HepG2 (cell line): Measurements from ENCODE around the gene SSBP4. TPM values are rescaled to one million over a fixed set of nuclear protein-coding genes. Genes with fewer than 3 reads are reported as not detected.

ENCODE experiments used
- ATRX ChIP-seq: sonication (generic); formaldehyde crosslinking; IDR thresholded peaks from 2 replicates; pipeline ENCODE4 v1.4.0; 2020; ENCODE audit warnings: missing genetic modification reagents, borderline replicate concordance
- BHLHE40 ChIP-seq: IDR thresholded peaks from 2 replicates; pipeline ENCODE4 v1.6.1; 2011; ENCODE audit warnings: low read length, improper control_type of control experiment
- HIVEP1 ChIP-seq: sonication (generic); formaldehyde crosslinking; IDR thresholded peaks from 2 replicates; pipeline ENCODE4 v1.4.0; 2020; ENCODE audit warnings: mild to moderate bottlenecking, missing genetic modification reagents
- PAF1 ChIP-seq: IDR thresholded peaks from 2 replicates; pipeline ENCODE4 v1.6.1; 2016; ENCODE audit warnings: missing genetic modification reagents, missing compliant biosample characterization
- PCBP2 ChIP-seq: fragments of 200-400 bp; formaldehyde crosslinking; optimal IDR thresholded peaks from 2 replicates; pipeline ENCODE3; 2018; ENCODE audit warnings: low read length, low read depth; ENCODE audit not compliant: poor library complexity, severe bottlenecking
- PHF21A ChIP-seq: sonication (generic); formaldehyde crosslinking; IDR thresholded peaks from 2 replicates; pipeline ENCODE4 v1.5.0; 2020; ENCODE audit warnings: mild to moderate bottlenecking, missing genetic modification reagents
- POLR2G ChIP-seq: fragments of 200-400 bp; formaldehyde crosslinking; IDR thresholded peaks from 2 replicates; pipeline ENCODE4 v1.6.1; 2018; ENCODE audit warnings: mild to moderate bottlenecking, low read depth, low read length, moderate library complexity
- SETDB1 ChIP-seq: sonication (generic); formaldehyde crosslinking; IDR thresholded peaks from 2 replicates; pipeline ENCODE4 v1.5.1; 2020; ENCODE audit warnings: missing genetic modification reagents, mild to moderate bottlenecking, borderline replicate concordance
- SUZ12 ChIP-seq: fragments of 150-350 bp; IDR thresholded peaks from 2 replicates; pipeline ENCODE4 v1.6.1; 2014; ENCODE audit warnings: low read depth, low read length
- TBX3 ChIP-seq: fragments of 450-650 bp; IDR thresholded peaks from 2 replicates; pipeline ENCODE4 v1.6.1; 2017; ENCODE audit warnings: antibody characterized with exemption, mild to moderate bottlenecking, inconsistent platforms, borderline replicate concordance
- TP53 ChIP-seq: sonication (generic); formaldehyde crosslinking; conservative IDR thresholded peaks from 2 replicates; pipeline ENCODE4 v1.4.0; 2020; ENCODE audit warnings: missing genetic modification reagents
- TRIM24 ChIP-seq: sonication (generic); formaldehyde crosslinking; IDR thresholded peaks from 2 replicates; pipeline ENCODE4 v1.8.0; 2022; ENCODE audit warnings: mild to moderate bottlenecking, missing genetic modification reagents
- ZKSCAN8 ChIP-seq: IDR thresholded peaks from 2 replicates; pipeline ENCODE4 v1.6.1; 2016; ENCODE audit warnings: borderline replicate concordance, missing genetic modification reagents, missing compliant biosample characterization
- ZNF546 ChIP-seq: sonication (generic); formaldehyde crosslinking; conservative IDR thresholded peaks from 2 replicates; pipeline ENCODE4 v1.8.1; 2023; ENCODE audit warnings: mild to moderate bottlenecking, missing genetic modification reagents
- ZNF614 ChIP-seq: IDR thresholded peaks from 2 replicates; pipeline ENCODE4 v1.6.1; 2018; ENCODE audit warnings: missing biosample characterization, missing genetic modification reagents, inconsistent platforms, borderline replicate concordance
- ZNF75D ChIP-seq: sonication (generic); formaldehyde crosslinking; IDR thresholded peaks from 2 replicates; pipeline ENCODE4 v1.8.1; 2023; ENCODE audit warnings: missing genetic modification reagents, mild to moderate bottlenecking, borderline replicate concordance
- ZSCAN20 ChIP-seq: sonication (generic); formaldehyde crosslinking; IDR thresholded peaks from 2 replicates; pipeline ENCODE4 v1.4.0; 2020; ENCODE audit warnings: missing genetic modification reagents, mild to moderate bottlenecking, borderline replicate concordance
- polyA plus RNA-seq, 8 experiments: library from polyadenylated mRNA; depleted of rRNA in 3 of 8; stranded (reverse) in 7 of 8; unstranded in 1 of 8; fragments of >200 nt; fragmentation: Illumina TruSeq in 4 of 8; extraction: Trizol in 4 of 8; gene quantifications; 2 replicates each; pipeline versions ENCODE4 v1.2.1 to v1.2.3, GENCODE V29; 2011 to 2016; ENCODE audit warnings: low read depth in 4 of 8, missing spikeins in 1 of 8, mixed read lengths in 1 of 8; ENCODE audit not compliant: insufficient read depth in 1 of 8
- total RNA-seq, 5 experiments: library from RNA; depleted of rRNA; stranded (reverse); fragments of >200 nt; fragmentation: Illumina TruSeq; extraction: Trizol; gene quantifications; 2 replicates each; pipeline ENCODE4 v1.2.3, GENCODE V29; 2016; ENCODE audit warnings: low read depth in 1 of 5
- TF ChIP-seq, protein P1 (sequence below): sonication (generic); IDR thresholded peaks from 2 replicates; pipeline ENCODE4 v1.6.1; 2016; ENCODE audit warnings: low read depth, borderline replicate concordance
- TF ChIP-seq, protein P2 (sequence below): sonication (generic); formaldehyde crosslinking; IDR thresholded peaks from 2 replicates; pipeline ENCODE4 v1.4.0; 2020; ENCODE audit warnings: mild to moderate bottlenecking, missing genetic modification reagents
- TF ChIP-seq, protein P3 (sequence below): sonication (generic); formaldehyde crosslinking; IDR thresholded peaks from 2 replicates; pipeline ENCODE4 v1.4.0; 2020; ENCODE audit warnings: mild to moderate bottlenecking, missing genetic modification reagents
- TF ChIP-seq, protein P4 (sequence below): sonication (generic); formaldehyde crosslinking; IDR thresholded peaks from 2 replicates; pipeline ENCODE4 v1.8.0; 2022; ENCODE audit warnings: missing genetic modification reagents, mild to moderate bottlenecking, inconsistent platforms, borderline replicate concordance
- TF ChIP-seq, protein P5 (sequence below): sonication (generic); formaldehyde crosslinking; IDR thresholded peaks from 2 replicates; pipeline ENCODE4 v1.5.0; 2020; ENCODE audit warnings: missing genetic modification reagents
- TF ChIP-seq, protein P6 (sequence below): IDR thresholded peaks from 2 replicates; pipeline ENCODE4 v1.6.1; 2016; ENCODE audit warnings: missing genetic modification reagents, missing compliant biosample characterization

SSBP4 gene
- total and polyA plus RNA-seq, 2 of the 13 experiments (the other 11 are each of a cell fraction or from before 2014, with no cell fraction given), result 20.8 to 39.5 TPM

DNA sequence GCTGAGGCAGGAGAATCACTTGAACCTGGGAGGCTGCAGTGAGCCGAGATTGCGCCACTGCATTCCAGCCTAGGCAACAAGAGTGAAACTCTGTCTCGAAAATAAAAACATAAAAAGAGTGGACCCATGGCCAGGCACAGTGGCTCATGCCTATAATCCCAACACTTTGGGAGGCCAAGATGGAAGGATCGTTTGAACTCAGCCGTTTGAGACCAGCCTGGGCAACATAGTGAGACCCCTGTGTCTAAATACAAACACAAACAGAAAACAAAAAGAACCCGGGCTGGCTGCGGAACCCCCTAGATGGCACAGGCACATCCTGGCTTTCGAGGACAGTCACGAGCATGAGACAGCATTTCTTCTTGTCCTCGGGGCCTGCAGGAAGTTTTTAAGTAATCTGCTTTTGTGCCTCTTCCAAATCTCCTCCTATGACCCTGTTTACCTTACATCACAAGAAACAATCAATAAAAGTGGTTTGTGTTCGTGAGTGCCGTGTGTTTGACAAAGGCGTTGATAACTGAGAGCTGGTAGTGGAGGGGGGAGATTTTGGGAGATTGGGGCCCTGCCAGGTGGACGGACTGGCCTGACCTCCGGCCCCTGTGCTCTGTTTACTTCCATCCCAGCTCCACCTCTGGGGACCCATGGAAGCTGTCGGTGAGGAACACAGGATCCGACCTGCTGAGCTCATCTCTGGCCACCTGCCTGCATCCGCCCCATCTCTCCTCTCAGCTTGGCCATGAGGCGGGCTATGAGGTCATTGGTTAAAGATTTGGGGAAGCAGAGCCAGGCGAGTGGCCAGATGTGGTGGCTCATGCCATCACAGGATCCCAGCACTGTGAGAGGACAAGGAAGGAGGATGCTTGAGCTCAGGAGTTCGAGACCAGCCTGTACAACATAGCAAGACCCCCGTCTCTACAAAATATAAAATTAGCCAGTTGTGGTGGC is 39.1 kb upstream of the SSBP4 start (continued):
- TF ChIP-seq, protein P1, sequence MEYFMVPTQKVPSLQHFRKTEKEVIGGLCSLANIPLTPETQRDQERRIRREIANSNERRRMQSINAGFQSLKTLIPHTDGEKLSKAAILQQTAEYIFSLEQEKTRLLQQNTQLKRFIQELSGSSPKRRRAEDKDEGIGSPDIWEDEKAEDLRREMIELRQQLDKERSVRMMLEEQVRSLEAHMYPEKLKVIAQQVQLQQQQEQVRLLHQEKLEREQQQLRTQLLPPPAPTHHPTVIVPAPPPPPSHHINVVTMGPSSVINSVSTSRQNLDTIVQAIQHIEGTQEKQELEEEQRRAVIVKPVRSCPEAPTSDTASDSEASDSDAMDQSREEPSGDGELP, result peak; percentile 91
- no peak for TF ChIP-seq SUZ12
- TF ChIP-seq TBX3, result peak; percentile 36; the same call in 1 of the 2 replicates
- TF ChIP-seq, protein P2, sequence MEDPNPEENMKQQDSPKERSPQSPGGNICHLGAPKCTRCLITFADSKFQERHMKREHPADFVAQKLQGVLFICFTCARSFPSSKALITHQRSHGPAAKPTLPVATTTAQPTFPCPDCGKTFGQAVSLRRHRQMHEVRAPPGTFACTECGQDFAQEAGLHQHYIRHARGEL (CRISPR knock-in tag), result no peak
- TF ChIP-seq HIVEP1 (CRISPR knock-in tag), result peak; percentile 88
- TF ChIP-seq ZNF614 (CRISPR knock-in tag), result peak; percentile 69; the same call in 1 of the 2 replicates
- TF ChIP-seq TRIM24 (CRISPR knock-in tag), result peak; percentile 57; the same call in 1 of the 2 replicates
- TF ChIP-seq, protein P3, sequence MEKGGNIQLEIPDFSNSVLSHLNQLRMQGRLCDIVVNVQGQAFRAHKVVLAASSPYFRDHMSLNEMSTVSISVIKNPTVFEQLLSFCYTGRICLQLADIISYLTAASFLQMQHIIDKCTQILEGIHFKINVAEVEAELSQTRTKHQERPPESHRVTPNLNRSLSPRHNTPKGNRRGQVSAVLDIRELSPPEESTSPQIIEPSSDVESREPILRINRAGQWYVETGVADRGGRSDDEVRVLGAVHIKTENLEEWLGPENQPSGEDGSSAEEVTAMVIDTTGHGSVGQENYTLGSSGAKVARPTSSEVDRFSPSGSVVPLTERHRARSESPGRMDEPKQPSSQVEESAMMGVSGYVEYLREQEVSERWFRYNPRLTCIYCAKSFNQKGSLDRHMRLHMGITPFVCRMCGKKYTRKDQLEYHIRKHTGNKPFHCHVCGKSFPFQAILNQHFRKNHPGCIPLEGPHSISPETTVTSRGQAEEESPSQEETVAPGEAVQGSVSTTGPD (CRISPR knock-in tag), result peak; percentile 91
- TF ChIP-seq POLR2G, result no peak; the same call in 1 of the 2 replicates
- no peak for TF ChIP-seq ATRX (CRISPR knock-in tag)
- TF ChIP-seq ZNF75D (CRISPR knock-in tag), result no peak
- peak; percentile 96 for TF ChIP-seq TP53
- TF ChIP-seq, protein P4, sequence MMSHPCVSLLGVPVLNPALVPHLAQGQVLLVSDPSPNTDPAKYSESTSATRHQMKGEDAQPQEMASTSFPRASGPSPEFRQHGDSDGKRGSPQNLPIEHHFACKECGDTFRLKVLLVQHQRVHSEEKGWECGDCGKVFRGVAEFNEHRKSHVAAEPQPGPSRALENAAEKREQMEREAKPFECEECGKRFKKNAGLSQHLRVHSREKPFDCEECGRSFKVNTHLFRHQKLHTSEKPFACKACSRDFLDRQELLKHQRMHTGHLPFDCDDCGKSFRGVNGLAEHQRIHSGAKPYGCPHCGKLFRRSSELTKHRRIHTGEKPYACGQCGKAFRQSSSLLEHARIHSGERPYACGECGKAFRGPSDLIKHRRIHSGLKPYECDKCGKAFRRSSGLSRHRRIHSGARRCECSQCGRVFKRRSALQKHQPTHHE (CRISPR knock-in tag), result peak; percentile 94
- TF ChIP-seq, protein P5, sequence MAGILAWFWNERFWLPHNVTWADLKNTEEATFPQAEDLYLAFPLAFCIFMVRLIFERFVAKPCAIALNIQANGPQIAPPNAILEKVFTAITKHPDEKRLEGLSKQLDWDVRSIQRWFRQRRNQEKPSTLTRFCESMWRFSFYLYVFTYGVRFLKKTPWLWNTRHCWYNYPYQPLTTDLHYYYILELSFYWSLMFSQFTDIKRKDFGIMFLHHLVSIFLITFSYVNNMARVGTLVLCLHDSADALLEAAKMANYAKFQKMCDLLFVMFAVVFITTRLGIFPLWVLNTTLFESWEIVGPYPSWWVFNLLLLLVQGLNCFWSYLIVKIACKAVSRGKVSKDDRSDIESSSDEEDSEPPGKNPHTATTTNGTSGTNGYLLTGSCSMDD (CRISPR knock-in tag), result no peak
- peak; percentile 91 for TF ChIP-seq ZKSCAN8 (CRISPR knock-in tag)
- peak; percentile 97 for TF ChIP-seq PHF21A (CRISPR knock-in tag)
- no peak for TF ChIP-seq ZSCAN20 (CRISPR knock-in tag)
- TF ChIP-seq SETDB1 (CRISPR knock-in tag), result no peak
- TF ChIP-seq PCBP2, result no peak
- 0 out of 2 replicates have a peak, but pooled peaks have one; percentile 75 for TF ChIP-seq ZNF546 (CRISPR knock-in tag)
- peak; percentile 81 for TF ChIP-seq BHLHE40
- TF ChIP-seq, protein P6, sequence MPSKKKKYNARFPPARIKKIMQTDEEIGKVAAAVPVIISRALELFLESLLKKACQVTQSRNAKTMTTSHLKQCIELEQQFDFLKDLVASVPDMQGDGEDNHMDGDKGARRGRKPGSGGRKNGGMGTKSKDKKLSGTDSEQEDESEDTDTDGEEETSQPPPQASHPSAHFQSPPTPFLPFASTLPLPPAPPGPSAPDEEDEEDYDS, result peak; percentile 71
- no peak for TF ChIP-seq PAF1 (CRISPR knock-in tag)
